Measurements from ENCODE around the gene QTRT2. TPM values are rescaled to one million over a fixed set of nuclear protein-coding genes. Genes with fewer than 3 reads are reported as not detected.

The QTRT2 gene
- total and polyA plus RNA-seq, 2 experiments from 2014 or later, result 32.3 to 66.5 TPM

GRCh38 chr3:114034211-114034610, 22.3 kb upstream of the QTRT2 start (continued):
- TF ChIP-seq, protein P1, sequence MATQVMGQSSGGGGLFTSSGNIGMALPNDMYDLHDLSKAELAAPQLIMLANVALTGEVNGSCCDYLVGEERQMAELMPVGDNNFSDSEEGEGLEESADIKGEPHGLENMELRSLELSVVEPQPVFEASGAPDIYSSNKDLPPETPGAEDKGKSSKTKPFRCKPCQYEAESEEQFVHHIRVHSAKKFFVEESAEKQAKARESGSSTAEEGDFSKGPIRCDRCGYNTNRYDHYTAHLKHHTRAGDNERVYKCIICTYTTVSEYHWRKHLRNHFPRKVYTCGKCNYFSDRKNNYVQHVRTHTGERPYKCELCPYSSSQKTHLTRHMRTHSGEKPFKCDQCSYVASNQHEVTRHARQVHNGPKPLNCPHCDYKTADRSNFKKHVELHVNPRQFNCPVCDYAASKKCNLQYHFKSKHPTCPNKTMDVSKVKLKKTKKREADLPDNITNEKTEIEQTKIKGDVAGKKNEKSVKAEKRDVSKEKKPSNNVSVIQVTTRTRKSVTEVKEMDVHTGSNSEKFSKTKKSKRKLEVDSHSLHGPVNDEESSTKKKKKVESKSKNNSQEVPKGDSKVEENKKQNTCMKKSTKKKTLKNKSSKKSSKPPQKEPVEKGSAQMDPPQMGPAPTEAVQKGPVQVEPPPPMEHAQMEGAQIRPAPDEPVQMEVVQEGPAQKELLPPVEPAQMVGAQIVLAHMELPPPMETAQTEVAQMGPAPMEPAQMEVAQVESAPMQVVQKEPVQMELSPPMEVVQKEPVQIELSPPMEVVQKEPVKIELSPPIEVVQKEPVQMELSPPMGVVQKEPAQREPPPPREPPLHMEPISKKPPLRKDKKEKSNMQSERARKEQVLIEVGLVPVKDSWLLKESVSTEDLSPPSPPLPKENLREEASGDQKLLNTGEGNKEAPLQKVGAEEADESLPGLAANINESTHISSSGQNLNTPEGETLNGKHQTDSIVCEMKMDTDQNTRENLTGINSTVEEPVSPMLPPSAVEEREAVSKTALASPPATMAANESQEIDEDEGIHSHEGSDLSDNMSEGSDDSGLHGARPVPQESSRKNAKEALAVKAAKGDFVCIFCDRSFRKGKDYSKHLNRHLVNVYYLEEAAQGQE (IDR thresholded peaks at IDR 0.05; ENCODE audit: unreplicated experiment), result no peak
- TF ChIP-seq POLR2AphosphoS5 (IDR thresholded peaks at IDR 0.05; ENCODE audit: low read depth), result no peak

GRCh38 chr3:114034787-114035545, 21.6 kb upstream of the QTRT2 start:
- H3K79me2 ChIP-seq (replicated peaks; ENCODE audit: insufficient read depth), result no peaks in the 10 kb centered on the region
- Mint-ChIP-seq H3K9me3 (no peaks in the 10 kb centered on the region), H3K4me1 (peaks cover 13% of the 10 kb centered on the region), H3K27ac (no peak overlapping the region; the same call in 1 of the 2 replicates), H3K36me3 (ENCODE audit: low read depth) (no peaks in the 10 kb centered on the region), H3K27me3 (ENCODE audit: insufficient read depth, low read depth, poor library complexity) (no peaks in the 10 kb centered on the region), H3K4me3 (no peak overlapping the region)
- no peaks in the 10 kb centered on the region for H3K9me2 ChIP-seq (ENCODE audit: insufficient read depth)
- H3K4me3 ChIP-seq, result no peak overlapping the region
- no peaks in the 10 kb centered on the region for H3K36me3 ChIP-seq (ENCODE audit: insufficient read depth)
- TF ChIP-seq ZNF331 (CRISPR knock-in tag; IDR thresholded peaks at IDR 0.05; ENCODE audit: low read depth) (no peak), EZH2phosphoT487 (IDR thresholded peaks at IDR 0.05; ENCODE audit: unreplicated experiment) (no peak), ZNF114 (CRISPR knock-in tag; IDR thresholded peaks at IDR 0.05) (no peak), NANOG (IDR thresholded peaks at IDR 0.05; ENCODE audit: borderline replicate concordance) (no peak), JUNB (IDR thresholded peaks at IDR 0.05; ENCODE audit: unreplicated experiment) (no peak), EZH2 (IDR thresholded peaks at IDR 0.05; ENCODE audit: low read depth, unreplicated experiment) (no peak), STAT1 (IDR thresholded peaks at IDR 0.05; ENCODE audit: unreplicated experiment) (no peak)
- no peaks in the 10 kb centered on the region for H3F3A ChIP-seq (replicated peaks; ENCODE audit: low read depth)
- H3K4me2 ChIP-seq, result no peak overlapping the region
- H3K27me3 ChIP-seq (ENCODE audit: insufficient read depth), result no peaks in the 10 kb centered on the region
- no peak overlapping the region for H2AFZ ChIP-seq
- no peak for ATAC-seq
- no peak overlapping the region for H3K27ac ChIP-seq (ENCODE audit: low read depth)
- no peaks in the 10 kb centered on the region for H4K20me1 ChIP-seq (replicated peaks; ENCODE audit: insufficient read depth)
- peaks cover 8% of the 10 kb centered on the region for H3K4me1 ChIP-seq (ENCODE audit: insufficient read depth)
- DNase-seq (ENCODE audit: low spot score), result no peak

DNA sequence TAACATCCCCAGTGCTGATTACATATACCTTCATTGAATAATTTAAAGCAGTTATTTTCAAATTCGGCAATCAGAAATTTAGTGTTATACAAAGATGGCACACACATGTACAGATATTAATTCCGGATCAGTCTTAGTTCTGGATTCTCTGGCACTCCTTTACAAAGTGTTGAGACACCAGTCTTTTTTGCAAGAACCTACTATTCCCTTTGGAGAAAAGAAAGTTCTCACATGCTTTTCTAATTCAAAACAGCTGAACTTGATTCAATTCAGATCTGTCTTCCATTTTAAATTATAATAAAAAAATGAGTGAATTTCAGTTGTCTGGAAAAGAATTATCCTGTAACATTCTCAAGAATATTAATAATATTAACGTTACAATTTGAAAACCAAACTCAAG, 20.6 kb upstream of the QTRT2 start:
- Histone ChIP-seq H3K36me3 (ENCODE audit: insufficient read depth) (no peaks in the 10 kb centered on the region), H3K9me2 (ENCODE audit: insufficient read depth) (no peaks in the 10 kb centered on the region), H3K4me2 (no peak overlapping the region), H4K20me1 (replicated peaks; ENCODE audit: insufficient read depth) (no peaks in the 10 kb centered on the region), H3K27me3 (ENCODE audit: insufficient read depth) (no peaks in the 10 kb centered on the region), H3F3A (replicated peaks; ENCODE audit: low read depth) (no peaks in the 10 kb centered on the region), H3K4me3 (no peak overlapping the region), H3K27ac (ENCODE audit: low read depth) (no peak overlapping the region), H3K4me1 (ENCODE audit: insufficient read depth) (peaks cover 5% of the 10 kb centered on the region), H3K79me2 (replicated peaks; ENCODE audit: insufficient read depth) (no peaks in the 10 kb centered on the region), H2AFZ (no peak overlapping the region)
- Mint-ChIP-seq H3K27ac (no peak overlapping the region), H3K4me3 (no peak overlapping the region), H3K27me3 (ENCODE audit: insufficient read depth, low read depth, poor library complexity) (no peaks in the 10 kb centered on the region), H3K36me3 (ENCODE audit: low read depth) (no peaks in the 10 kb centered on the region), H3K9me3 (no peaks in the 10 kb centered on the region), H3K4me1 (peaks cover 6% of the 10 kb centered on the region)
- no peak for DNase-seq (ENCODE audit: low spot score)
- ATAC-seq, result no peak
- TF ChIP-seq ZNF114 (CRISPR knock-in tag; IDR thresholded peaks at IDR 0.05), result no peak
- TF ChIP-seq STAT1 (IDR thresholded peaks at IDR 0.05; ENCODE audit: unreplicated experiment), result no peak
- no peak for TF ChIP-seq CREB1 (CRISPR knock-in tag; IDR thresholded peaks at IDR 0.05; ENCODE audit: low read depth)
- TF ChIP-seq NANOG (IDR thresholded peaks at IDR 0.05; ENCODE audit: borderline replicate concordance), result no peak
- TF ChIP-seq EZH2phosphoT487 (IDR thresholded peaks at IDR 0.05; ENCODE audit: unreplicated experiment), result no peak

Measured in GM23338 (cell line).